HL-60 (cell line): ENCODE data around the gene TFB2M.

Experiments
- DNase-seq, 2 experiments: peaks; one replicate each; pipeline ENCODE4 v3.0.0-alpha.2; 2010 to 2020; ENCODE audit warnings: low read depth in 1 of 2, low spot score in 1 of 2
- H3K27ac ChIP-seq: fragments of 250-450 bp; sonication (Bioruptor Pico); replicated peaks from 2 replicates; pipeline ENCODE4 v1.5.1; 2020; ENCODE audit warnings: mild to moderate bottlenecking, moderate library complexity
- H3K27me3 ChIP-seq: fragments of 250-450 bp; sonication (Bioruptor Pico); 2 replicates; pipeline ENCODE4 v1.5.1; 2021; ENCODE audit warnings: mild to moderate bottlenecking, moderate library complexity; ENCODE audit not compliant: insufficient read depth, poor library complexity, severe bottlenecking
- H3K4me3 ChIP-seq: replicated peaks from 2 replicates; pipeline ENCODE4 v1.5.1; 2011; ENCODE audit warnings: mild to moderate bottlenecking, control low read depth, low read length; ENCODE audit not compliant: insufficient read depth
- CTCF ChIP-seq: IDR thresholded peaks from one replicate; pipeline ENCODE4 v1.5.1; 2011; ENCODE audit warnings: low read length, control low read depth, inconsistent platforms; ENCODE audit not compliant: insufficient read depth
- GABPA ChIP-seq: IDR thresholded peaks from 2 replicates; pipeline ENCODE4 v1.6.1; 2012; ENCODE audit warnings: low read depth
- POLR2AphosphoS5 ChIP-seq: IDR thresholded peaks from 2 replicates; pipeline ENCODE4 v1.6.1; 2012; ENCODE audit warnings: low read depth
- REST ChIP-seq: IDR thresholded peaks from 2 replicates; pipeline ENCODE4 v1.6.1; 2012; ENCODE audit warnings: low read depth; ENCODE audit not compliant: insufficient replicate concordance
- SPI1 ChIP-seq: IDR thresholded peaks from 2 replicates; pipeline ENCODE4 v1.6.1; 2012; ENCODE audit warnings: low read depth, mild to moderate bottlenecking, borderline replicate concordance

The TFB2M gene

GRCh38 chr1:246587606-246588005 lies 21.5 kb upstream of the TFB2M start:
- peak in 1 of 2 experiments; percentile 59 for DNase-seq
- no peaks in the 10 kb centered on the region for H3K27me3 ChIP-seq
- H3K4me3 ChIP-seq, result no peak overlapping the region
- TF ChIP-seq CTCF (no peak), SPI1 (no peak), POLR2AphosphoS5 (no peak), REST (no peak), GABPA (no peak)
- no peak overlapping the region for H3K27ac ChIP-seq

- Histone ChIP-seq H3K27me3 (no peaks in the 10 kb centered on the region), H3K27ac (no peak overlapping the region), H3K4me3 (no peak overlapping the region)
- TF ChIP-seq POLR2AphosphoS5, result no peak
- no peak for TF ChIP-seq CTCF
- no peak for TF ChIP-seq REST
- no peak for TF ChIP-seq GABPA
- TF ChIP-seq SPI1, result no peak
- DNase-seq, result no peak
Measured at GRCh38 chr1:246587032-246587431, 21.0 kb upstream of the TFB2M start.

GRCh38 chr1:246583448-246584185 lies 17.6 kb upstream of the TFB2M start:
- Histone ChIP-seq H3K27me3 (no peaks in the 10 kb centered on the region), H3K4me3 (no peak overlapping the region), H3K27ac (no peak overlapping the region)
- DNase-seq, result no peak
- TF ChIP-seq GABPA (no peak), REST (no peak), POLR2AphosphoS5 (no peak), CTCF (no peak), SPI1 (no peak)
